GM12872 (cell line): ENCODE measurements around the gene IL1R1.

Experiments
- CTCF ChIP-seq: IDR thresholded peaks from 3 replicates; pipeline ENCODE4 v1.5.1; 2011; ENCODE audit warnings: low read depth, mild to moderate bottlenecking, low read length, moderate library complexity; ENCODE audit not compliant: insufficient read depth

IL1R1 gene

GRCh38 chr2:102141970-102142828 is at the start of gene IL1R1:
Gene IL1R1 (plus strand): TSS chr2:102142746. CDS start chr2:102157725, 14,979 bp downstream.
- TF ChIP-seq CTCF = no peak

GRCh38 chr2:102093662-102094061 is 48.9 kb upstream of the IL1R1 start:
- no peak for TF ChIP-seq CTCF

- no peak for TF ChIP-seq CTCF
Observed at GRCh38 chr2:102094917-102095316, 47.6 kb upstream of the IL1R1 start.

- TF ChIP-seq CTCF = no peak
Observed at GRCh38 chr2:102096103-102096502, 46.4 kb upstream of the IL1R1 start.

GRCh38 chr2:102098756-102099155 is 43.8 kb upstream of the IL1R1 start:
- TF ChIP-seq CTCF = no peak

- TF ChIP-seq CTCF = no peak
Observed at GRCh38 chr2:102099536-102100298, 42.8 kb upstream of the IL1R1 start.

GRCh38 chr2:102100371-102101096 is 42.0 kb upstream of the IL1R1 start:
- TF ChIP-seq CTCF = no peak
